Uterus (tissue), 2 donors: ENCODE results near the gene CALHM1.

Experiments used
- CTCF ChIP-seq, 4 experiments: fragments of 200-600 bp in 2 of 4; fragments of 450-650 bp in 2 of 4; sonication (generic) in 2 of 4; IDR thresholded peaks; one replicate each; pipeline ENCODE4 v1.5.1; 2016 to 2019; ENCODE audit warnings: antibody characterized with exemption in 4 of 4, mild to moderate bottlenecking in 2 of 4, moderate library complexity in 1 of 4
- POLR2A ChIP-seq, 2 donors: fragments of 450-650 bp; IDR thresholded peaks; one replicate each; pipeline ENCODE4 v1.6.1; 2016; ENCODE audit warnings: antibody characterized with exemption in 2 of 2, mild to moderate bottlenecking in 1 of 2, moderate library complexity in 1 of 2

GRCh38 chr10:103459615-103460014, 915 bp upstream of the CALHM1 start:
- TF ChIP-seq CTCF (IDR thresholded peaks at IDR 0.05) (no peak), POLR2A (IDR thresholded peaks at IDR 0.05) (no peak)
